AG20443 (cell line): Measurements from ENCODE around the gene SEMA6B.

Source experiments
- DNase-seq: peaks from one replicate; pipeline ENCODE4 v3.0.0; 2012; ENCODE audit warnings: low spot score, mixed read lengths

SEMA6B gene

DNA sequence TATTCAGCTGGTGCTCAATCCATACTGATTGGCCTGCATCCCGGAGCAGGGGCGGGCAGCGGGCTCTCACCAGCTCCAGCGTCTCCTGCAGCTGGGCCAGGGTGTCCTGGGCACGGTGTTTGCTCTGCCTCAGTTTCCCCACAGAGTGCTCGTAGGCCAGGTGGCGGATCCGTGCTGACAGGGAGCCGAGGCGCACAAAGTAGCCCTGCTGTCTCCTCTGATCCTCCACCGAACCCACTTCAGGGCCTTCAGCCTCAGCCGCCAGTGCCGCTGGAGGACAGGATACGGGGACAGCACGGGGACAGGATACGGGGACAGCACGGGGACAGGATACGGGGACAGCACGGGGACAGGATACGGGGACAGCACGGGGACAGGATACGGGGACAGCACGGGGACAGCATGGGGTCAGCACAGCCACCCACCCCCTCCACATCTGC, 33.9 kb downstream of the SEMA6B start:
- no peak for DNase-seq

- DNase-seq, result peak; percentile 72
Measured at GRCh38 chr19:4524808-4525562, 34.5 kb downstream of the SEMA6B start.

DNA sequence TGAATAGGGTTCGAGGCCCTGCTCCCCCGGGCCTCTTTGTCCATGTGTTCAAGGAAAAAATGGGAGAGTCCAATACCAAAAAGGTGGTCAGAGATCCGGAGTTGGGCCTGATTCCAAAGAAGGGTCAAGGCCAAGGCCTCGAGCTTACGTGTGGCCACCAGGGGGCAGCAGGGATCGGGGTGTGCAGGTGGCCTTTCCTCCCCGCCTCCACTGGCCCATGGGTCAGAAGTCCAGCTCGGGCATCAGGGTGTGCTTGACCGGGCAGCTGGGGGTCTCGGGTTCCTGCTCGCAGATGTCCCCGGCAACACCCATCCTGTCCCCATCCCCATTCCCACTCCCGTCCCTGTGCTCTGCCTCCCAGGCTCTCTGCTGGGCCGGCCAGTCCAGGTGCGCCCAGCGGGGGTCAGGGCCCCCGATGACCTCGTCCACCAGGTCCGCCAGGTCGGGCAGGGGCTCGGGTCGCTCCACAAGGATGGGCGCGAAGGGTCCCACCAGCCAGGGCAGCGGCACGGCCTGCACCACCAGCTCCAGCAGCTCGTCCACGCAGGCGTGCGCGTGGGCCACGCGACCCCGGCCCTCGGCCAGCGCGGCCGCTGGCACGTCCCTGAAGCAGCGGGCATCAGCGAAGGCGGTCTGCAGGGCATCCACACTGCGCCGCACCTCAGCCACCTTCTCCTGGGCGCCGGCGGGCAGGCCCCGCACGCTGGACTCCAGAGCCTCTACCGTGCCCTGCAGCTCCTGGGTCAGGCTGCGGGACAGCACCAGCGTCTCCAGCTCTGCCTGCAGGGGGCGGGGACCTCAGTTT, 36.0 kb downstream of the SEMA6B start:
- peak; percentile 77 for DNase-seq

DNA sequence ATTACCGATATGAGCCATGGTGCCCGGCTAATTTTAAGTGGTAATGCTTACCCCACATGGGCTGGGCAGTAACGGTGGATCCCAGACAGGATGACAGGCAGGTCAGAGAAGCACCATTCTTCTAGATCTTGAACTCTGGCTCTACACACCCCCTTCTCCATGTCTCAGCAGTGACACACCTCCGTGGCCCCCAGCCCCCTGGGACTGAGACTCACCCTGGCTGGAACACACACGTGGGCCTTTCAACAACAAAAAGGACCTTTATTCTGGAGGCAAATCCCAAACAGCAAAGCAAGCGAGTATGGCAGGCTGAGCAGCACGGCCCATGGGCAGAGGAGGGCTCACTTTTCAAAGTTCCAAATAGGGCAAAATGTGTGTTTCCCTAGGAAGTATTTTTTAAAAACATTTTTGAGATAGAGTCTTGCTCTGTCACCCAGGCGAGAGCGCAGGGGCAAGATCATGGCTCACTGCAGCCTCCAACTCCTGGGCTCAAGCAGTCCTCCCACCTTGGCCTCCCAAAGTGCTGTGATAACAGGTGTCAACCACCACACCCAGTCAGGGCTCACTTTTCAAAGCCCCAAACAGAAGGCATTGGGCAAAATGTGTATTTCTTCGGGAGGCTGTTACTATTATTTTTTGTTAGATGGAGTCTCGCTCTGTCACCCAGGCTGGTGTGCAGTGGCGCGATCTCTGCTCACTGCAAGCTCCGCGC, 37.0 kb downstream of the SEMA6B start:
- no peak for DNase-seq

GRCh38 chr19:4521888-4522242, 37.6 kb downstream of the SEMA6B start:
- DNase-seq, result no peak

- no peak for DNase-seq
Measured at GRCh38 chr19:4521170-4521887, 38.2 kb downstream of the SEMA6B start.

- no peak for DNase-seq
Measured at GRCh38 chr19:4519521-4520277, 39.8 kb downstream of the SEMA6B start.

- DNase-seq, result no peak
Measured at GRCh38 chr19:4519172-4519496, 40.4 kb downstream of the SEMA6B start.

- DNase-seq, result peak; percentile 49
Measured at GRCh38 chr19:4518345-4519171, 40.9 kb downstream of the SEMA6B start, which contains the start of gene PLIN4. TSS of gene PLIN4 (minus strand) at chr19:4518486. CDS start at chr19:4518272, 214 bp downstream.

DNA sequence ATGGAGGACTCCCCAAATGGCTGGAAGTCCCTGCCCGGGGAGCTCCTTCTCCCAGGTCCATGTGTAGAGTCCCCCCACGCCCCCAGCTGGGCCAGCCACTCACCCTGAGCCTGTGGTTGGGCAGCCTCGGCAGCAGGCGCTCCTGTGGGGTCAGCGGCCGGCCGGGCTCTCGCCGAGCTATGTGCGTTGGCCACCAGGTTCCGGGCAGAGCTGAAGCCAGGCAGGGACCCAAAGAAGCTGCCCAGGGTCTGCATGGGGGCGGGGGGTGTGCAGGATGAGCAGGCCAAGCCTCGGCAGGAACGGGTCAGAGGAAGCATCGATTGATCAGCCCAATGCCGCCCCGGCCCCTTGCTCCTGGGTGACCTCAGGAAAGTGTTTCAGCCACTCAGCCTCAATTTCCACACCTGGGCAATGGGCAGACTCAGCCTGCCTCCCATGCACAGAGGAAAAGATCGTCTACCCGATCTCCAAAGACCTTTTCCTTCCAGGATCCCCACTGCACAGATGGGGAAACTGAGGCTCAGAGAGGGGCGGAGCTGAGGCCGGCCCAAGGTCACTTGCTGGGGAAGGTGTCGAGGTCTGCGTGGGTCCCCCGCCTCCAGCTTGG, 41.9 kb downstream of the SEMA6B start:
- DNase-seq, result no peak

DNA sequence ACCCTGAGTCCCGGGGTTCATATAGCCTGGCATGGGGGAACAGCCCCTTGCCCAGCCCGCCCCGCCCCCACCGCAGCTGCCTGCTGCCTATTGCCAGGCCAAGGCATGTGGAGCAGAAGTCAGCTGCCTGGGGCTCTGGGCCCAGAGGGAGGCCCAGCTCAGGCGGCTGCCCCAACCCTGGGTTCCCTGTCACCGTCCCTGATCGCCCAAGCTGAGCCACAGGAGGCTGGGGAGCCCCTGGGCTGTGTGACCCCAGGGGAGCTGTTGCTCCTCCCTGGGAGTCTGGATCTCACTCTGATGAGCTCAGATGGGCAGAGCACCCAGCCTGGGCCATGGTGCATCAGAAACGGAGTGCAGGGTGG, 42.6 kb downstream of the SEMA6B start:
- DNase-seq, result no peak

DNA sequence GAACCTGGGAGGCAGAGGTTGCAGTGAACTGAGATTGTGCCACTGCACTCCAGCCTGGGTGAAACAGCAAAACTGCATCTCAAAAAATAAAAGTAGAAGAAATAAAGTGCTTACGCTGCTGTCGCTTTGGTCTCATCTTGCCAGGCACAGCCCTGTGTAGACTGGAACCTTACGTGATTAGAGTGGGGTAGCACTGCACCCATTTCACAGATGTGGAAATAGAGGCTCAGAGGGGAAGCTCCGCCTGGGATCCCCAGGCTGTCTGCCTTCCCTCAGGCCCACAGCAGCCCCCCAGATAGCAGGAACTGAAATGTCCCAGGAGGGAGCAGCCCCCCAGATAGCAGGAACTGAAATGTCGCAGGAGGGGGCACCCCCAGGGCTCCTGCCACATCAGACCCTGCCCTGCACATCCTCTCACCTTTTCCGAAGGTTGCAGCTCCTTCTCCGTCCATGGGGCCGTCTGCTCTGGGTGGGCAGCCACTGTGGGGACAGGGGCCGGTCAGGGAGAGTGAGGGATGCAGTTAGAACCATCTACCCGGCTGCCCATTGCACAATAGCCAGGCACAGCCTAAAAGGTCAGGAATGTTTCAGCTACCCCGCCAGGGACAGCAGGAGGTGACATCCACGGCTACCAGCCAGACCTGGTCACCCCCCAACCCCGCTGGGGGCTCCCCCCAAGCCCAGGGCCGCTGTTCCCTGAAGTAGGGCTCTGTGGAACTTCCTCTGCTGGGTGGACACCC, 43.1 kb downstream of the SEMA6B start:
- no peak for DNase-seq

DNA sequence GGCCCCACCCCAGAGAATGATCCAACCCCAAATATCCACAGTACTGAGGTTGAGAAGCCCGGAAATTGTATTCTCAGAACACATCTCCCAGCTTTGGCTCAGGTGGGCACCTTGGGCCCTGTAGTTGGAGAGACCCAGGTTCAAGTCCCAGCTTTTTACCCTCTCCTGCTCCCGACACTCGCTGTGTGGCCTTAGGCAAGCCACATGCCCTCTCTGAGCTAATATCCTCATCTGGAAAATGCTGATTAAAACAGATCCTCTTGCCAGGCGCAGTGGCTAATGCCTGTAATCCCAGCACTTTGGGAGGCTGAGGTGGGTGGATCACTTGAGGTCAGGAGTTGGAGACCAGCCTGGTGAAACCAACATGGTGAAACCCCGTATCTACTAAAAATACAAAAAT, 43.8 kb downstream of the SEMA6B start:
- DNase-seq, result no peak

DNA sequence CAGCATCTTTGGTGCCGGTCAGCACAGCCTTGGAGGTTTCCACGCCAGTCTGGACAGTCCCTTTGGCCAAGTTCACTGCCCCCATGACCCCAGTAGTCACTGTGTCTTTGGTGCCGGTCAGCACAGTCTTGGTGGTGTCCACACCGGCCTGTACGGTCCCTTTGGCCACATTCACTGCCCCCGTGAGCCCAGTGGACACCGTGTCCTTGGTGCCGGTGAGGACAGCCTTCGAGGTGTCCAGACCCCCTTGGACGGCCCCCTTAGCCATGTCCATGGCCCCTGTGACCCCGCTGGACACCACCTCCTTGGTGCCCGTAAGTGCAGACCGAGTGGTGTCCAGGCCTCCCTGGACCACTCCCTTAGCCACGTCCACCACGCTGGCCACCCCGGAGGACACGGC, 46.2 kb downstream of the SEMA6B start:
- no peak for DNase-seq

GRCh38 chr19:4512070-4512469, 47.4 kb downstream of the SEMA6B start:
- DNase-seq, result no peak

- no peak for DNase-seq
Measured at GRCh38 chr19:4511300-4512054, 48.0 kb downstream of the SEMA6B start.

DNA sequence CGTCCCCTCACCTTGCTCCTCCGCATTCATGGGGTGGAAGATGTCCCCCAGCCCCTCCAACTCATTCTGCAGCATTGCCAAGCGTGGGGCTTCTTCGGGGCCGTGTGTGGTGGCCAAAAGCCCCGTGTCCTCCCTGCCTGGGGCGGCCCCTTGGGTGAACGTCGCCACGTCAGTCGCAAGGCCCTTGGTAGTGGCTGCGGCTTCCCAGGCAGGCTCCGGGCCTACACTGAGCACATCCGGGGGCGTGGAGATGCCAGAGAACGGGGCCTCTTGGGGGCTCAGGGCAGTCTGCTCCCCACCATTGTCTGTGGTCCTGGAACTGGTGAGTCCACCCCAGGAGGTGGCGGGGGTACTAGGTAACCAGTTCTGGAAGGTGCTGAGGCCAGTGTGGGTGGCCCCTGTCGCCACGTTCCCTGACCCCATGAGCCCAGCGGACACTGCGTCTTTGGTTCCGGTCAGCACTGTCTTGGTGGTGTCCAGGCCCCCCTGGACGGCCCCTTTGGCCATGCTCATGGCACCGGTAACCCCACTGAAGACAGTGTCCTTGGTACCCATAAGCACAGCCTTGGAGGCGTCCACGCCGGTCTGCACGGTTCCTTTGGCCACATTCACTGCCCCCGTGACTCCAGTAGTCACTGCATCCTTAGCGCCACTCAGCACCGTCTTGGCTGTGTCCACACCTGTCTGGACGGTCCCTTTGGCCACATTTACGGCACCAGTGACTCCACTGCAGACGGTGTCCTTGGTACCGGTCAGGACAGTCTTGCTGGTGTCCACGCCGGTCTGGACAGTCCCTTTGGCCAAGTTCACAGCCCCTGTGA, 48.8 kb downstream of the SEMA6B start:
- DNase-seq, result no peak

DNA sequence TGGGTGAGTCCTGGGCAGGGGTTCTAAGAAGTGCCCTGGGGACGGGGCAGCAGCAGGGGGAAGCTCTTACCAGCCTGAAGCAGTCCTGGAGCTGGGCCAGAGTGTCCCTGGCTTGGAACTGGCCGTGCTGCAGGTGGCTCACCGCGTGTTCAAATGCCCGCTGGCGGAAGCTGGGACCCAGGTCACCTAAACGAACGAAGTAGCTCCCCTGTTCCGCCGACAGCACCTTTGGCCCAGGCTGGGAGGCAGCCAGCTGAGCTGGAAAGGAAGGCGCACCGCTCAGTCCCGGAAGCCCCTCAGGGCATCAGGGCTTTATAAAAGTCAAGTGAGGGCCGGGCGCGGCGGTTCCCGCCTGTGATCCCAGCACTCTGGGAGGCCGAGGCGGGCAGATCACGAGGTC, 50.8 kb downstream of the SEMA6B start:
- DNase-seq, result no peak
